Measurements from ENCODE around the gene ODF2. TPM values are rescaled to one million over a fixed set of nuclear protein-coding genes. Genes with fewer than 3 reads are reported as not detected.

Gene ODF2
- total RNA-seq (10 to 100 TPM; 31.3 to 34.4 TPM), polyA plus RNA-seq (10 to 100 TPM; 13.4 to 21.4 TPM)
- long read RNA-seq, donor 1, partial matches to known transcripts, result 17 of 19 reads
- long read RNA-seq, donor 1, other reads (novel, unspliced or antisense), result 0 of 19 reads
- long read RNA-seq, donor 2, partial matches to known transcripts, result 0 of 3 reads
- long read RNA-seq, donor 2, other reads (novel, unspliced or antisense), result 0 of 3 reads
- long read RNA-seq, donor 3, partial matches to known transcripts, result 0 of 2 reads
- long read RNA-seq, donor 3, other reads (novel, unspliced or antisense), result 0 of 2 reads
- long read RNA-seq, donor 4, partial matches to known transcripts, result 0 of 1 reads
- long read RNA-seq, donor 4, other reads (novel, unspliced or antisense), result 0 of 1 reads
- long read RNA-seq, donor 5, partial matches to known transcripts, result 0 of 5 reads
- long read RNA-seq, donor 5, other reads (novel, unspliced or antisense), result 0 of 5 reads

GRCh38 chr9:128455849-128456612 lies at the start of gene ODF2:
Gene ODF2, plus strand, starts transcription at chr9:128456006. Its CDS starts 86 bp downstream, at chr9:128456092.
- 0% methylated on average over 37 to 82 of the region's 82 CpGs for WGBS, 2 donors
- peak within 1 kb of the TSS; percentile 83 to 91 for H3K27ac ChIP-seq (ENCODE audit: low read depth in 1 of 2, low read length in 1 of 2)

GRCh38 chr9:128406848-128407391 lies 48.9 kb upstream of the ODF2 start:
- no peak overlapping the region for H3K4me3 ChIP-seq
- no peaks in the 10 kb centered on the region for H3K9me3 ChIP-seq (ENCODE audit: control insufficient read depth in 4 of 4, insufficient read depth in 3 of 4, low read length in 3 of 4)
- ATAC-seq (ENCODE audit: insufficient read depth, low FRiP score) (no peak), DNase-seq (no peak)
- H3K4me1 ChIP-seq (ENCODE audit: control insufficient read depth in 5 of 5, insufficient read depth in 5 of 5, low read length in 5 of 5), result no peaks in the 10 kb centered on the region
- H3K9ac ChIP-seq (ENCODE audit: insufficient read depth in 1 of 2, low read length in 2 of 2), result no peak overlapping the region
- no peak for TF ChIP-seq CTCF (IDR thresholded peaks at IDR 0.05; ENCODE audit: control extremely low read depth, extremely low read depth)
- 80 to 82% methylated on average over 9 of the region's 9 CpGs for WGBS, 2 donors
- H3K27ac ChIP-seq (ENCODE audit: low read depth in 1 of 2, low read length in 1 of 2), result no peak overlapping the region
- no peaks in the 10 kb centered on the region for H3K36me3 ChIP-seq (ENCODE audit: control insufficient read depth in 4 of 4, insufficient read depth in 4 of 4, low read length in 4 of 4)
- peaks cover 0 to 8% (median 3%) of the 10 kb centered on the region in 3 donors for H3K27me3 ChIP-seq (ENCODE audit: control insufficient read depth in 3 of 3, insufficient read depth in 3 of 3, low read length in 2 of 3)

More at GRCh38 chr9:128455849-128456612, at the start of gene ODF2:
- peak within 1 kb of the TSS in 1 of 2 donors; percentile 16 for H3K9ac ChIP-seq (ENCODE audit: insufficient read depth in 1 of 2, low read length in 2 of 2)
- H3K36me3 ChIP-seq (ENCODE audit: control insufficient read depth in 4 of 4, insufficient read depth in 4 of 4, low read length in 4 of 4), result peaks cover 0 to 16% (median 10%) of the 10 kb centered on the region in 4 donors
- H3K9me3 ChIP-seq (ENCODE audit: control insufficient read depth in 4 of 4, insufficient read depth in 3 of 4, low read length in 3 of 4), result no peaks in the 10 kb centered on the region
- ATAC-seq (ENCODE audit: insufficient read depth, low FRiP score) (peak; percentile 95), DNase-seq (peak; percentile 98 to 99 (median 99))
- no peaks in the 10 kb centered on the region for H3K27me3 ChIP-seq (ENCODE audit: control insufficient read depth in 3 of 3, insufficient read depth in 3 of 3, low read length in 2 of 3)
- H3K4me1 ChIP-seq (ENCODE audit: control insufficient read depth in 5 of 5, insufficient read depth in 5 of 5, low read length in 5 of 5), result peaks cover 0 to 10% (median 4%) of the 10 kb centered on the region in 5 donors
- TF ChIP-seq CTCF (IDR thresholded peaks at IDR 0.05; ENCODE audit: control extremely low read depth, extremely low read depth), result no peak
- peak within 1 kb of the TSS; percentile 90 for H3K4me3 ChIP-seq

GRCh38 chr9:128408963-128409431 lies 46.8 kb upstream of the ODF2 start:
- no peak overlapping the region for H3K27ac ChIP-seq (ENCODE audit: low read depth in 1 of 2, low read length in 1 of 2)
- ATAC-seq (ENCODE audit: insufficient read depth, low FRiP score) (no peak), DNase-seq (no peak)
- WGBS, 2 donors, result 40 to 49% methylated on average over 25 to 26 of the region's 26 CpGs
- H3K9me3 ChIP-seq (ENCODE audit: control insufficient read depth in 4 of 4, insufficient read depth in 3 of 4, low read length in 3 of 4), result no peaks in the 10 kb centered on the region
- H3K4me3 ChIP-seq, result no peak overlapping the region
- peaks cover 0 to 4% (median 3%) of the 10 kb centered on the region in 3 donors for H3K27me3 ChIP-seq (ENCODE audit: control insufficient read depth in 3 of 3, insufficient read depth in 3 of 3, low read length in 2 of 3)
- no peak overlapping the region for H3K9ac ChIP-seq (ENCODE audit: insufficient read depth in 1 of 2, low read length in 2 of 2)
- TF ChIP-seq CTCF (IDR thresholded peaks at IDR 0.05; ENCODE audit: control extremely low read depth, extremely low read depth), result no peak
- no peaks in the 10 kb centered on the region for H3K36me3 ChIP-seq (ENCODE audit: control insufficient read depth in 4 of 4, insufficient read depth in 4 of 4, low read length in 4 of 4)
- H3K4me1 ChIP-seq (ENCODE audit: control insufficient read depth in 5 of 5, insufficient read depth in 5 of 5, low read length in 5 of 5), result peaks cover 0 to 2% (median 0%) of the 10 kb centered on the region in 5 donors
